ENCODE measurements around the gene MAST4. TPM values are rescaled to one million over a fixed set of nuclear protein-coding genes. Genes with fewer than 3 reads are reported as not detected.

MAST4 gene
- total RNA-seq, 1 donor: 12.7 TPM

GRCh38 chr5:67189079-67189354, 592.8 kb downstream of the MAST4 start:
- Histone ChIP-seq H3K27ac (ENCODE audit: low read depth, low read length) (no peak overlapping the region), H3K36me3 (ENCODE audit: insufficient read depth, low read length) (no peaks in the 10 kb centered on the region), H4K20me1 (ENCODE audit: insufficient read depth, low read length) (no peaks in the 10 kb centered on the region), H3K4me2 (ENCODE audit: insufficient read depth, low read length) (no peak overlapping the region), H3K27me3 (ENCODE audit: insufficient read depth, low read length) (no peaks in the 10 kb centered on the region), H3K9me3 (ENCODE audit: low read depth, low read length) (no peaks in the 10 kb centered on the region), H3K79me2 (ENCODE audit: insufficient read depth, low read length) (no peaks in the 10 kb centered on the region), H2AFZ (ENCODE audit: low read length) (no peak overlapping the region), H3K4me3 (ENCODE audit: insufficient read depth, low read length) (no peak overlapping the region), H3K4me1 (ENCODE audit: insufficient read depth, low read length) (no peaks in the 10 kb centered on the region)
- no peak for DNase-seq (ENCODE audit: insufficient read length, low spot score, missing footprints)
- TF ChIP-seq CTCF (IDR thresholded peaks at IDR 0.05; ENCODE audit: extremely low read depth, low read depth, low read length): no peak

- no peak overlapping the region for H3K4me3 ChIP-seq (ENCODE audit: insufficient read depth, low read length)
- no peak overlapping the region for H2AFZ ChIP-seq (ENCODE audit: low read length)
- H3K27ac ChIP-seq (ENCODE audit: low read depth, low read length): no peak overlapping the region
- no peaks in the 10 kb centered on the region for H4K20me1 ChIP-seq (ENCODE audit: insufficient read depth, low read length)
- no peaks in the 10 kb centered on the region for H3K4me1 ChIP-seq (ENCODE audit: insufficient read depth, low read length)
- no peaks in the 10 kb centered on the region for H3K9me3 ChIP-seq (ENCODE audit: low read depth, low read length)
- no peak overlapping the region for H3K4me2 ChIP-seq (ENCODE audit: insufficient read depth, low read length)
- H3K79me2 ChIP-seq (ENCODE audit: insufficient read depth, low read length): no peaks in the 10 kb centered on the region
- no peaks in the 10 kb centered on the region for H3K27me3 ChIP-seq (ENCODE audit: insufficient read depth, low read length)
- no peak for DNase-seq (ENCODE audit: insufficient read length, low spot score, missing footprints)
- H3K36me3 ChIP-seq (ENCODE audit: insufficient read depth, low read length): no peaks in the 10 kb centered on the region
- no peak for TF ChIP-seq CTCF (IDR thresholded peaks at IDR 0.05; ENCODE audit: extremely low read depth, low read depth, low read length)
These were observed 593.7 kb downstream of the MAST4 start for GRCh38 chr5:67189931-67190330.

DNA sequence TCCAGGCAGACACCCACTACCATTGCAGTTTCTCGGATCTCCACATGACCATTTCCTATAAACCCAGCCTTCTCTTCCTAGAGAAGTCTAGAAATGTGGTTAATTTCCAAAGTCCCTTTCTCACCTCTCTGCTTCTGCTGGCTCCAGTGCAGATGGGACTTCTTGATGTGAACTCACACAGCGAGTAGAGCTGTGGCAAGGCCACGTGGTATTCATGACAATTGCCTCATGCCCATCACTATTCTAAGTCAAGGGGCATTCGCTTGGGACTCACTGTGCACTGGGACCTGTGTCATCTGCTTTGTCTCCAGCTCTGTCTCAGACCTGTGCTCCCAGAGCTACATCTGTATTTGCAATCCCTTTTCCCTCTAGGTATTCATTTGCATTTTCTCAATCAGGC, 594.2 kb downstream of the MAST4 start:
- no peaks in the 10 kb centered on the region for H3K9me3 ChIP-seq (ENCODE audit: low read depth, low read length)
- no peaks in the 10 kb centered on the region for H3K27me3 ChIP-seq (ENCODE audit: insufficient read depth, low read length)
- no peak overlapping the region for H3K4me2 ChIP-seq (ENCODE audit: insufficient read depth, low read length)
- no peak for TF ChIP-seq CTCF (IDR thresholded peaks at IDR 0.05; ENCODE audit: extremely low read depth, low read depth, low read length)
- H3K79me2 ChIP-seq (ENCODE audit: insufficient read depth, low read length): no peaks in the 10 kb centered on the region
- H4K20me1 ChIP-seq (ENCODE audit: insufficient read depth, low read length): no peaks in the 10 kb centered on the region
- H3K4me1 ChIP-seq (ENCODE audit: insufficient read depth, low read length): no peaks in the 10 kb centered on the region
- no peak overlapping the region for H2AFZ ChIP-seq (ENCODE audit: low read length)
- no peak overlapping the region for H3K4me3 ChIP-seq (ENCODE audit: insufficient read depth, low read length)
- no peak for DNase-seq (ENCODE audit: insufficient read length, low spot score, missing footprints)
- H3K36me3 ChIP-seq (ENCODE audit: insufficient read depth, low read length): no peaks in the 10 kb centered on the region
- no peak overlapping the region for H3K27ac ChIP-seq (ENCODE audit: low read depth, low read length)

GRCh38 chr5:67190861-67191260, 594.7 kb downstream of the MAST4 start:
- no peak for DNase-seq (ENCODE audit: insufficient read length, low spot score, missing footprints)
- Histone ChIP-seq H3K4me1 (ENCODE audit: insufficient read depth, low read length) (no peaks in the 10 kb centered on the region), H3K79me2 (ENCODE audit: insufficient read depth, low read length) (no peaks in the 10 kb centered on the region), H3K4me3 (ENCODE audit: insufficient read depth, low read length) (no peak overlapping the region), H3K9me3 (ENCODE audit: low read depth, low read length) (no peaks in the 10 kb centered on the region), H3K27me3 (ENCODE audit: insufficient read depth, low read length) (no peaks in the 10 kb centered on the region), H3K36me3 (ENCODE audit: insufficient read depth, low read length) (no peaks in the 10 kb centered on the region), H3K27ac (ENCODE audit: low read depth, low read length) (no peak overlapping the region), H4K20me1 (ENCODE audit: insufficient read depth, low read length) (no peaks in the 10 kb centered on the region), H2AFZ (ENCODE audit: low read length) (no peak overlapping the region), H3K4me2 (ENCODE audit: insufficient read depth, low read length) (no peak overlapping the region)
- TF ChIP-seq CTCF (IDR thresholded peaks at IDR 0.05; ENCODE audit: extremely low read depth, low read depth, low read length): no peak
